Stimulated activated CD4-positive, alpha-beta T cell treated with anti-CD3 and anti-CD28 coated beads, Interleukin-15, amount 100 ng/mL, for 48 hours (primary cell): ENCODE data around the gene PNPO.
"Not testable (repeated sequence)": the region's sequence is repeated elsewhere in the genome, so short reads cannot be mapped to it uniquely, and the experiment has no call there.

Experiments
- DNase-seq, 2 donors: peaks; one replicate each; pipeline ENCODE4 v3.0.0-alpha.2; 2020; ENCODE audit warnings: low read depth in 2 of 2

PNPO gene

GRCh38 chr17:47918006-47918405 lies 23.4 kb upstream of the PNPO start:
- DNase-seq, result no peak

- no peak for DNase-seq
These were observed 22.4 kb upstream of the PNPO start for GRCh38 chr17:47918991-47919390.

GRCh38 chr17:47919889-47920288 lies 21.5 kb upstream of the PNPO start:
- DNase-seq, result not testable (repeated sequence)

GRCh38 chr17:47924785-47925677 lies 16.3 kb upstream of the PNPO start:
- no peak for DNase-seq

GRCh38 chr17:47925678-47925988 lies 15.7 kb upstream of the PNPO start:
- no peak for DNase-seq

- no peak for DNase-seq
These were observed 13.5 kb upstream of the PNPO start for GRCh38 chr17:47927821-47928400.

- DNase-seq, result no peak
These were observed 13.0 kb upstream of the PNPO start for GRCh38 chr17:47928415-47928814.

- DNase-seq, result no peak
These were observed 12.0 kb upstream of the PNPO start for GRCh38 chr17:47929218-47930000.

- no peak for DNase-seq
These were observed 9.5 kb upstream of the PNPO start for GRCh38 chr17:47931848-47932247.

- no peak for DNase-seq
These were observed 6.5 kb upstream of the PNPO start for GRCh38 chr17:47934856-47935255.

GRCh38 chr17:47935468-47935867 lies 5.9 kb upstream of the PNPO start:
- DNase-seq, result not testable (repeated sequence)

GRCh38 chr17:47935961-47936360 lies 5.4 kb upstream of the PNPO start:
- no peak for DNase-seq

GRCh38 chr17:47937941-47938340 lies 3.4 kb upstream of the PNPO start:
- DNase-seq, result no peak

GRCh38 chr17:47942096-47942510 lies 732 bp downstream of the PNPO start:
- DNase-seq, result no peak

- no peak for DNase-seq
These were observed 1.2 kb downstream of the PNPO start for GRCh38 chr17:47942568-47942967.

- no peak for DNase-seq
These were observed 3.7 kb downstream of the PNPO start for GRCh38 chr17:47945080-47945479.

- DNase-seq, result no peak
These were observed 4.4 kb downstream of the PNPO start for GRCh38 chr17:47945529-47946508.

GRCh38 chr17:47946516-47946915 lies 5.1 kb downstream of the PNPO start:
- DNase-seq, result no peak

GRCh38 chr17:47946929-47947397 lies 5.6 kb downstream of the PNPO start:
- peak; percentile 64 to 72 for DNase-seq

GRCh38 chr17:47948706-47949196 lies 7.4 kb downstream of the PNPO start:
- DNase-seq, result no peak

GRCh38 chr17:47949197-47949759 lies 7.9 kb downstream of the PNPO start:
- DNase-seq, result peak; percentile 55 to 80
